Mucosa of descending colon (tissue), 3 donors: ENCODE measurements around the gene CCSER1. TPM values are rescaled to one million over a fixed set of nuclear protein-coding genes. Genes with fewer than 3 reads are reported as not detected.

ENCODE experiments used
- ATAC-seq: fragments of 200-7000 bp; cut with Tn5 transposase; one replicate; pipeline ENCODE4 v1.9.1; 2020; ENCODE audit warnings: mild to moderate bottlenecking, moderate library complexity
- DNase-seq, 3 donors: peaks; one replicate each; pipeline ENCODE4 v3.0.0-alpha.2; 2020
- H3K36me3 ChIP-seq: fragments of 200-600 bp; one replicate; pipeline ENCODE4 v1.8.0; 2021; ENCODE audit warnings: low read depth, mild to moderate bottlenecking
- H3K4me1 ChIP-seq: fragments of 200-600 bp; one replicate; pipeline ENCODE4 v1.8.0; 2021; ENCODE audit warnings: low read depth, mild to moderate bottlenecking
- H3K4me3 ChIP-seq: fragments of 200-600 bp; one replicate; pipeline ENCODE4 v1.8.0; 2021; ENCODE audit warnings: mild to moderate bottlenecking
- H3K9me3 ChIP-seq: fragments of 200-600 bp; one replicate; pipeline ENCODE4 v1.8.0; 2021; ENCODE audit warnings: mild to moderate bottlenecking
- CTCF ChIP-seq: fragments of 200-600 bp; IDR thresholded peaks from one replicate; pipeline ENCODE4 v1.8.0; 2022; ENCODE audit warnings: antibody characterized with exemption, mild to moderate bottlenecking
- intact Hi-C, 2 donors: fragments of 100-400 bp; cut with DNase I in 1 of 2; cut with micrococcal nuclease in 1 of 2; formaldehyde crosslinking; loops; one replicate each; pipeline versions ENCODE4 v1.11.0 to v1.11.1; 2022; cut with DNase I, micrococcal nuclease
- total RNA-seq, 3 donors: library from RNA; stranded (reverse); fragmentation: NEBNext Ultra II Directional in 2 of 3; extraction: Animal tissue kit (Norgen Biotek cat#: 25700) in 2 of 3; gene quantifications; one replicate each; pipeline versions ENCODE4 v1.2.1 to v1.2.4, GENCODE V29; 2021 to 2023
- donor health status: DM: no; HTN: no; CAD: no; lungs with moderate emphysema.
- donor health status: DM: no; HTN: no; CAD: no.
- donor health status: DM: no; HTN: yes; CAD: no.

Gene CCSER1
- total RNA-seq, 3 donors from 2014 or later = 11.1 to 32.4 (median 13.3) TPM

GRCh38 chr4:90105274-90105673 is 21.9 kb upstream of the CCSER1 start:
- intact Hi-C loops = no loop called here
- H3K4me1 ChIP-seq = no peaks in the 10 kb centered on the region

DNA sequence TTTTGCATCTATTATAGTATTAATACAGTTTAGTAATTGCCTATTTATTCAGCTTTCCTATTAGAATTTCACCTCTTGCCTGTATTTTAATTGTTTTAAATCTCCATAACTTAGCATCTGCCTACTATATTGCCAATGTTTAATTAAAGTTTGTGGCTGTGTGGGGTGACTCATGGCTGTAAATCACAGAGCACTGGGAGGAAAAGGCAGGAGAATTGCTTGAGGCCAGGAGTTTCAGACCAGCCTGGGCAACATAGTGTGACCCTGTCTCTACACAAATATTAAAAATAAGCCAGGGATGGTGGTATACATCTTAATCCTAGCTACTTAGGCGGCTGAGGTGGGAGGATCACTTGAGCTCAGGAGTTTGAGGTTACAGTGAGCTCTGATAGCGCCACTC is 14.5 kb upstream of the CCSER1 start:
- H3K4me1 ChIP-seq = no peaks in the 10 kb centered on the region
- intact Hi-C loops = no loop called here
- peak; percentile 76 for ATAC-seq

More at GRCh38 chr4:90105274-90105673, 21.9 kb upstream of the CCSER1 start:
- H3K36me3 ChIP-seq = no peaks in the 10 kb centered on the region
- no peak overlapping the region for H3K4me3 ChIP-seq
- ATAC-seq (no peak), DNase-seq (no peak)
- no peak for TF ChIP-seq CTCF
- H3K9me3 ChIP-seq = no peaks in the 10 kb centered on the region

DNA sequence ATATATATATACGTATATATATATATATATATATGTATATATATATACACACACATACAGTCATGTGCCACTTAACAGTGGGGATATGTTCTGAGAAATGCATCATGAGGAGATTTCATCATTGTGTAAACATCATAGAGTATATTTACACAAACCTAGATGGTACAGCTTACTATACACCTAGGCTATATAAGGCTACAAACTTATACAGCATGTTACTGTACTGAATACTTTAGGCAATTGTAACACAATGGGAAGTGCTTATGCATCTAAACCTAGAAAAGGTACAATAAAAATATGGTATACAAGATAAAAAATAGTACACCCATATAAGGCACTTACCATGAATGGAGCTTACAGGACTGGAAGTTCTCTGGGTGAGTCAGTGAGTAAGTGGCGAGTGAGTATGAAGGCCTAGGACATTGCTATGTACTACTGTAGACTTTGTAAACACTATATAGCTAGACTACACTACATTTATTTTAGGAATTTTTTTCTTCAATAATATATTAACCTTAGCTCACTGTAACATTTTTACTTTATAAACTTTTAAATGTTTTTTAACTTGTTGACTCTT is 13.2 kb upstream of the CCSER1 start:
- intact Hi-C loops = no loop called here
- ATAC-seq (peak; percentile 88), DNase-seq (no peak)
- Histone ChIP-seq H3K4me1 (no peaks in the 10 kb centered on the region), H3K9me3 (no peaks in the 10 kb centered on the region), H3K36me3 (no peaks in the 10 kb centered on the region), H3K4me3 (no peak overlapping the region)
- no peak for TF ChIP-seq CTCF

More for the DNA sequence above, 14.5 kb upstream of the CCSER1 start:
- H3K4me3 ChIP-seq = no peak overlapping the region
- H3K36me3 ChIP-seq = no peaks in the 10 kb centered on the region
- no peak for DNase-seq
- no peak for TF ChIP-seq CTCF
- H3K9me3 ChIP-seq = no peaks in the 10 kb centered on the region

GRCh38 chr4:90118527-90119195 is 8.5 kb upstream of the CCSER1 start:
- no peak for DNase-seq
- TF ChIP-seq CTCF = no peak
- Histone ChIP-seq H3K4me3 (no peak overlapping the region), H3K4me1 (no peaks in the 10 kb centered on the region), H3K36me3 (no peaks in the 10 kb centered on the region), H3K9me3 (no peaks in the 10 kb centered on the region)
- intact Hi-C loops = no loop called here
- no peak for ATAC-seq

GRCh38 chr4:90120037-90120436 is 7.2 kb upstream of the CCSER1 start:
- no peak for DNase-seq
- Histone ChIP-seq H3K36me3 (no peaks in the 10 kb centered on the region), H3K9me3 (no peaks in the 10 kb centered on the region), H3K4me3 (no peak overlapping the region), H3K4me1 (no peaks in the 10 kb centered on the region)
- no peak for ATAC-seq
- TF ChIP-seq CTCF = no peak
- intact Hi-C loops = no loop called here
